HG02885 (cell line): Measurements from ENCODE around the gene LXN.

Experiments used
- ATAC-seq: cut with Tn5 transposase; IDR thresholded peaks from one replicate; pipeline ENCODE4 v1.9.1; 2021; ENCODE audit warnings: mild to moderate bottlenecking; ENCODE audit not compliant: unreplicated experiment, poor library complexity

LXN gene

DNA sequence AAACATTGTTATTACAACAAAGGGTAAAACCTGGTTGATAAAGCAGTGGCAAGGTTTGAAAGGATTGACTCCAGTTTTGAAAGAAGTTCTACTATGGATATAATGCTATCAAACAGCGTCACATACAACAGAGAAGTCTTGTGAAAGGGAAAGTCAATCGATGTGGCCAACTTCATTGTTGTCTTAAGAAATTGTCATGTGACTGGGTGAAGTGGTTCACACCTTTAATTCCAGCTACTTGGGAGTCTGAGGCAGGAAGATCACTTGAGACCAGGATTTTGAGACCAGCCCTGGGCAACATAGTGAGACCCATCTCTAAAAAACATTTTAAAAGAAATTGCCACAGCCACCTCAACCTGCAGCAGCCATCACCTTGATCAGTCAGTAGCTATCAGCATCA lies 6.2 kb upstream of the LXN start:
- ATAC-seq: no peak

- peak; percentile 7 for ATAC-seq
Observed at GRCh38 chr3:158671821-158672214, 630 bp downstream of the LXN start.

DNA sequence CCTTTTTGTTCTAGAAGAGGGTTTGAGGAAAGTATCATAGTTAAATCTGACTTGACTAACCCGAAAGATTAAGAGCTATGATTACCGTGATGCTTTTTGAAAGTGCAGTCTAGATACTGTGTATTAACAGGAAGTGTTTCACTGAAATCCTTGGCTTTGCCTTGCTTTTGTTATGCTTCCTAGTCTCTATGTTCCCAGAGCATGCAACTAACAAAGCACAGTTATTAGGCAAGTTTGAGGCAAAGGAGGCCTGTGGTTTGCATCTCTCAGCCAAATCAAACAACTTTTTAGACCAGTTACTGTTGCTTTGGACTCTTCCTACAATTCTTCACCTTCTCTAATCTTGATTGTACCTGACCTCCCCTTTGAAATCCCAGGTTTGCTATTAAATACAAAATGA lies 3.9 kb downstream of the LXN start:
- ATAC-seq: no peak

DNA sequence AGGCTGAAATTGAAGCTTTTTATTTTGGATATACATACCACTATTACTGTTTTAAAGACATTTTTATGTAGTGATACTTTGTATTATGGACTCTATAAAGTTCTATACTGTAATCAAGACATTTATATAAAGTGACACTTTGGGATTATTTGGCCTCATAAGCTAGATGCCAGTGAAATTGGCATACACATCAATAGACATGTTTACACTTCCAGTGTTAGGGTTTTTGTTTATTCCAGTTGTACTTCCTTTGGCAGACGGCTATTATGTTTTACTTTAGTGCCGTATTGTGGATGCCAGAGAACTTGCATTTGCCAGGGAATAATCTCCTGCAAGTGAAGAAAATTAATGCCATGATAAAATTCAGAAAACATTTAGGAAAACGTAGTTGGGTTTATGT lies 6.0 kb downstream of the LXN start:
- no peak for ATAC-seq

- no peak for ATAC-seq
Observed at GRCh38 chr3:158663832-158664231, 8.6 kb downstream of the LXN start.

- no peak for ATAC-seq
Observed at GRCh38 chr3:158663246-158663645, 9.2 kb downstream of the LXN start.

- no peak for ATAC-seq
Observed at GRCh38 chr3:158660711-158661110, 11.7 kb downstream of the LXN start.

GRCh38 chr3:158659454-158660237 lies 12.8 kb downstream of the LXN start:
- peak; percentile 93 for ATAC-seq

GRCh38 chr3:158658889-158659288 lies 13.6 kb downstream of the LXN start:
- no peak for ATAC-seq

GRCh38 chr3:158652463-158652862 lies 20.0 kb downstream of the LXN start:
- no peak for ATAC-seq

DNA sequence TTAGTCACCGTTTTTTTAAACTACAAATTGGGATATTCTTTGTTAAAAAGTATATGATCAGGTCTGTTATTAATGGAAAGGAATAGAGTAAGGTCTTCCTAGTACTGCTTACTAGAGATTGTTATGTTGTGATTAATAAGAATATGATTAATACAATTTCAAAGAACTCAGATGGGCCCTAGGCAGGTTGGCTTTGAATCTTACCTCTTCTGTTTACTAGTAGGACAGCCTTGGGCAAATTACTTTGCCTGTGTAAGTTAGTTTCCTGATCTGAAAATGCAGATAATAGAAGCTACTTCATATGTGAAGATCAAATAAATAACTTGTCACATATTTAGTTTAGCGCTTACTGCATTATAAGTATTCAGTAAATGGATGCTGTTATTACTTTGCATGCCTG lies 21.3 kb downstream of the LXN start:
- no peak for ATAC-seq

DNA sequence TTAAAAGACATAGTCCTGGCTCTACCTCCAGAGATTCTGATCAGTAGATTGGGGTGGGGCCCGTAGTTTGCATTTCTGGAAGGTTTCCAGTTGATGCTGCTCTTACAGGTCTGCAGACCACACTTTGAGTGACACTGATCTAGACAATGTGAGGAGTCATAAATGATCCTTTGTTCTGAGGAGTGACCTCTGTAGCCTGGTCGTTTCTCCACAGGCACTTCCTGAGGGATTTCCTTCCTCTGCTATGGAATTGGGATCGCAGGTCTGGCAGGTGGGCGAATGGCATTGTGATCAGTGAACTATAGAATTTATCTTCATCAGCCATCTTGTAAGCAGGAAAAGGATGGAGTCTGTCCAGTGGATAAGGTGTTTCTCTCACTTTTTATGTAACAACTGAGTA lies 22.7 kb downstream of the LXN start:
- no peak for ATAC-seq

DNA sequence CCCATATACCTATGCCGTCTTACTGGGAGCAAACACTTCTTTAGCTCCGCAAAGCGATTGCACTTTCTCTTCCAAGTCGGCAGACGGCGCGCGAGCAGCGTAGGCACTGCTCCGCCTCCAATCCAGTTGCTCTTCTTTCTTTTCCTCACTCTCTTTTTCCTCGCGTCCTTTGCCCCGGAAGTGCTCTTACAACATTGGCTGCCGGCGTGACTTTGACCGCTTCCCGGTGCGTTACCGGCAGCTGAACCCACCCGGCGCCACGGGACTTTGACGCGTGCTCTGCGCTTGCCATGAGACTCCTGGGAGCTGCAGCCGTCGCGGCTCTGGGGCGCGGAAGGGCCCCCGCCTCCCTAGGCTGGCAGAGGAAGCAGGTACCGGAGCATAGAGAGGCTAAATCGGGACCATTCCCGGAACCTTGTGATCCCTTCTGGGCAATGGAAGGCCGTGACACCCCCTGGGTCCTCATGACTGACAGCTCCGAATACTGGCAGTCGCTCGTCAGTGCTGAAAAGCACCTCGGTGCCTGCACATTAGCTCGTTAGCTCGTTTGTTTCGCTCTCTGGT lies 28.0 kb downstream of the LXN start, which contains the start of gene GFM1:
Gene GFM1 (plus strand): TSS at position 183 of the 564 bp plus-strand sequence. CDS start 108 bp downstream, at position 291.
- ATAC-seq: peak; percentile 99

GRCh38 chr3:158642474-158643210 lies 29.8 kb downstream of the LXN start:
- no peak for ATAC-seq

DNA sequence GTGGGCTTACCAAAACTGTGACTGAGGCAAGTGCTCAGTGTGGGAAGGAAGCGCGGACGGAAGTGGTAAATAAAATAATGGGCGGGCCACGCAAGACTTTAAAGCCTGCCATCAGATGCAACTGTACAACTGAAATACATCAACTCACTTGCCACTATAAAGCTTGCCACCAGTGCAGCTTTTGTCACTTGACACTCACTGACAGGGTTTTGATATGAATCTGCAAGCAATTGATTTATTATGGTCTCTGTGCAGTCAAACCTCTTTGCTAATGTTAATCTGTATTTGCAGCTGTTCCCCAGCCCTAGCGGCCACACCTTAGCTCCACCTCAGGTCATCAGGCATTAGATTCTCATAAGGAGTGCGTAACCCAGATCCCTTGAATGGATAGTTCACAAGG lies 30.4 kb downstream of the LXN start:
- no peak for ATAC-seq

- ATAC-seq: no peak
Observed at GRCh38 chr3:158640646-158641045, 31.8 kb downstream of the LXN start.

GRCh38 chr3:158631981-158632380 lies 40.5 kb downstream of the LXN start:
- ATAC-seq: no peak

DNA sequence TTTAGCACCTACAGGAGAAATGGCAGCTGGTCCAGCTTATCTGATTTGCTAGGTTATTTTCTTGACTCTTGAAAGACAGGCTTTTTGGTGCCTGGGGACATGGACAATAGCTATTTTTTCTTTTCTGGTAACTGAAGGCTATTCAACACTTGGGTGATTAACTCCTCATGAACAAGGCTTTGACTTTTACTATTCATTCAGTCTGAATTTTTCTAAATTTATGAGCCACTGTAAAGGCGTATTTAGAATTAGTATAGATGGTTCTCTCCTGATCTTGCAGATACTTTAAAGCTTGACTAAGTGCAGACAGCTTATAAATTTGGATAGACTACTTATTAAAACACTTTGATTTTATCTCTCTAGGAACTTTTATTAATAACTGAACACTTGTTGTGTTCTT lies 46.6 kb downstream of the LXN start:
- ATAC-seq: no peak

GRCh38 chr3:158617982-158618875 lies 54.2 kb downstream of the LXN start:
- ATAC-seq: no peak
